NT2/D1 (cell line): ENCODE data around the gene LOXHD1.

ENCODE experiments used
- YY1 ChIP-seq: IDR thresholded peaks from 2 replicates; pipeline ENCODE4 v1.6.1; 2011; ENCODE audit not compliant: insufficient read length, insufficient read depth
- ZNF274 ChIP-seq: IDR thresholded peaks from 2 replicates; pipeline ENCODE4 v1.6.1; 2011; ENCODE audit warnings: mild to moderate bottlenecking, low read depth, low read length

DNA sequence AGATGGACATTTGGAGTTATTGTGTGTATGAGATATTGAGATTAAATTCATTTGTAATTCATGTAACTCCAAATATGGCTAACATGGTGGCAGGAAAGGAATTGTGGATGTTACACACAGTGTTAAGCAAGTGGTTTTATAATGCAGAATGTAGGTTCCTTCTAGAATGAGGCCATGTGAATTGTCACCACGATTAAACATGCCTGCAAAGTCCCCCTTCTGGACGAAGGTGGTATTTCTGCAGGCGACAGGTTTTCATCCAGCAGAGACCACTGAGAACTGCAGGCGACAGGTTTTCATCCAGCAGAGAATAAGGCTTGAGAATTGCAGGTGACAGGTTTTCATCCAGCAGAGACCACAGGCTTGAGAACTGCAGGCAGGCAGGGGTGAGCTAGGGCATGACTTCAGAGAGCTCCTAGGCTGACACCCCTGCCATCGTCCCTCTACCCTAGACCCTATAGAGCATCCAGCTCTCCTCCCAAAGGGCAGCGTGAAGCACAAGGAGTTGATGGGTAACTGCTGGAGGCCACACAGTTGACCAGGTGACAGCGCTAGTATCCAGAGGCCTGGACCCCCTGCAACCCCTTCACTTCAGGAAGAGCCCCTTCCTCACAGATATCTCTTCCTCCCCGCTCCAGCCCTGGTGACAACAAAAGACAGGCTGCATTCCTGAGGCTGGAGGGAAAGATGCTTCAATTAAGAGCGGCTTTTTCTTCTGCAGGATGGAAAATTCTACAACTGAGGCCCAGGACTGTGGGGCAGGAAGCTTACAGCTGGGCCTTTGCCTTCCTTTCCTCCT, 175.8 kb downstream of the LOXHD1 start:
- TF ChIP-seq YY1 (no peak), ZNF274 (no peak)
